GM12864 (cell line): ENCODE measurements around the gene MCM5.
"Not testable (repeated sequence)": the region's sequence is repeated elsewhere in the genome, so short reads cannot be mapped to it uniquely, and the experiment has no call there.

Experiments
- DNase-seq: peaks from one replicate; pipeline ENCODE4 v3.0.0-alpha.2; 2011; ENCODE audit warnings: low read depth
- H3K4me3 ChIP-seq: 2 replicates; pipeline ENCODE4 v1.5.1; 2011; ENCODE audit warnings: mild to moderate bottlenecking, low read depth, low read length, control low read depth
- TF ChIP-seq, protein P1 (sequence below): IDR thresholded peaks from 2 replicates; pipeline ENCODE4 v1.5.1; 2011; ENCODE audit warnings: low read depth, mild to moderate bottlenecking, moderate library complexity, low read length, control low read depth, inconsistent platforms; ENCODE audit errors: missing control alignments

MCM5 gene

DNA sequence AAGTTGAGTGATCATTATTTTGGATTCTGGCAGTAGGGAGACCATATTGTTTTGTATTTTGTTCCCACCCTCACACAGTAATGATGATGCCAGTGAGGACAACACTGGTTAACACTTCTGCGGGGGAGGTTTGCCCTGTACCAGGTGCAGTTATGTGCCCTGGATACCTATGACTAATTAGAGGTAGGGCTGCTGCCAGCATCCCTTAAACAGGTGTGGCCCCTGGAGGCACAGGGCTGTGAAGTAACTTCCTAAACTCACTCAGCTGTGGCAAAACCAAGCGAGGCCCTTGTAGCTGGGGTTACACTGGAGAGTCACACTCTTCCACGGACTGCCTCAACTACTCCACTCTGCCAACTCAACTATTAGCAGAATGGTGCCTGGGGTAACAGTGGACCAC, 64.5 kb downstream of the MCM5 start:
- TF ChIP-seq, protein P1, sequence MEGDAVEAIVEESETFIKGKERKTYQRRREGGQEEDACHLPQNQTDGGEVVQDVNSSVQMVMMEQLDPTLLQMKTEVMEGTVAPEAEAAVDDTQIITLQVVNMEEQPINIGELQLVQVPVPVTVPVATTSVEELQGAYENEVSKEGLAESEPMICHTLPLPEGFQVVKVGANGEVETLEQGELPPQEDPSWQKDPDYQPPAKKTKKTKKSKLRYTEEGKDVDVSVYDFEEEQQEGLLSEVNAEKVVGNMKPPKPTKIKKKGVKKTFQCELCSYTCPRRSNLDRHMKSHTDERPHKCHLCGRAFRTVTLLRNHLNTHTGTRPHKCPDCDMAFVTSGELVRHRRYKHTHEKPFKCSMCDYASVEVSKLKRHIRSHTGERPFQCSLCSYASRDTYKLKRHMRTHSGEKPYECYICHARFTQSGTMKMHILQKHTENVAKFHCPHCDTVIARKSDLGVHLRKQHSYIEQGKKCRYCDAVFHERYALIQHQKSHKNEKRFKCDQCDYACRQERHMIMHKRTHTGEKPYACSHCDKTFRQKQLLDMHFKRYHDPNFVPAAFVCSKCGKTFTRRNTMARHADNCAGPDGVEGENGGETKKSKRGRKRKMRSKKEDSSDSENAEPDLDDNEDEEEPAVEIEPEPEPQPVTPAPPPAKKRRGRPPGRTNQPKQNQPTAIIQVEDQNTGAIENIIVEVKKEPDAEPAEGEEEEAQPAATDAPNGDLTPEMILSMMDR: no peak
- DNase-seq: no peak
- no peak overlapping the region for H3K4me3 ChIP-seq

DNA sequence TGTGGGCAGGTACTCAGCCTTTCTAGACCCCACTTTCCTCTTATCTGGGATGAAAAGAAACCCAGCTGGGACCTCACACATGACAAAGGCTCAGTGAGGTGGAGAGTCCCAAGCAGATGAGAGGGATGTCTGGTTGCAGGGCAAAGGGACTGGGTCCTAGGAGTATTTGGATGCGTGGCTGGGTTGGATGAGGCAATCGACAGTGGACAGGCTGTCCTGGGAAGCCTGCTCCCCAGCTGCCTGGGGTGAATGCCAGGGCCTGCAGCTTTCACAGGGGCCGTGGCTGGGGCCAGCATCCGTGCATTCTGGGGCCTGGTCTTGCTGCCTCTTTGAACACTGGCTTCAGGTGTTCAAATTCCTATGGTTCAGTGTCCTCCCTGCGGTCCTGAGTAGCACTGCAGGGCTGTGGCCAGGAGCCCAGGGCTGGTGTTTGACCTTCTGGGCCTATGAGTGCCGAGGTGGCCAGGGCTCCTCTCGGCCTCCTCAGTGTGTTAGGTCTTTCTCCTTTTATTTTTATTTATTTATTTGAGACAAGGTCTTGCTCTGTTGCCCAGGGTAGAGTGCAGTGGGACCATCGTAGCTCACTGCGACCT, 65.3 kb downstream of the MCM5 start:
- no peak overlapping the region for H3K4me3 ChIP-seq
- TF ChIP-seq, protein P1: no peak
- DNase-seq: no peak

DNA sequence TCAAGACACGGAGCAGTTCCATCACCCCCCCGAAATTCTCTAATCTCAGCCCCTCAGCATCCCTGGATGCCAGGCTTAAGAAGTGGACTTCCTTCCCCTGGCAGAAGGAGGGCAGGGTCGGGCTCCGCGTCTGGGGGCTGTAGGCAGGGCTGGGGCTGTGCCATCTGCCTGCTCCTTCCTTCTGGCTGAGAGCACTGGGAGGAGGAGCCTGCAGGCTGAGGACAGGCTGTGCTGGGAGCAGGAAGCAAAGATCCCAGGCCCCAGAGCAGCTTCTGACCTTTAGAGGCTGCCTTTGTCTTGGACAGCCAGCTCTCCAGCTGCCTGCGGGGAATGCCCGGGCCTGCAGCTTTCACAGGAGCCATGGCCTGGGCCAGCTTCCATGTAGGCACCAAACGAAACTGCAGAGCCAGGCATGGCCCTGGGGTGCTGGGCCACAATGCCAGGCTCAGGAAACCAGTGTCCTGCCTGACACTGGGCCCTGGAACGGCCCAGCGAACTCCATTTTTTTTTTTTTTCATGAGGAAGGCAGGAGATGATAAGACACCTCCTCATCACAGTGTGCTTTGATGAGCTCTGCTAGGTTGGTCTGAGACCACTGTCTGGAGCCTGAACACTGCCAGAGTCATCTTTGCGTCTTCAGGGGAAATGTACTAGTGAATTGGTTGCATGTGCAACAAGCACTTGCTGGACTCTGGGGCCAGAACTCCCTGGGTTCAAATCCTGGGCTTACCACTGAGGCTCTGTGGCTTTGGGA, 67.9 kb downstream of the MCM5 start:
- no peak for DNase-seq
- TF ChIP-seq, protein P1: no peak
- H3K4me3 ChIP-seq: no peak overlapping the region

DNA sequence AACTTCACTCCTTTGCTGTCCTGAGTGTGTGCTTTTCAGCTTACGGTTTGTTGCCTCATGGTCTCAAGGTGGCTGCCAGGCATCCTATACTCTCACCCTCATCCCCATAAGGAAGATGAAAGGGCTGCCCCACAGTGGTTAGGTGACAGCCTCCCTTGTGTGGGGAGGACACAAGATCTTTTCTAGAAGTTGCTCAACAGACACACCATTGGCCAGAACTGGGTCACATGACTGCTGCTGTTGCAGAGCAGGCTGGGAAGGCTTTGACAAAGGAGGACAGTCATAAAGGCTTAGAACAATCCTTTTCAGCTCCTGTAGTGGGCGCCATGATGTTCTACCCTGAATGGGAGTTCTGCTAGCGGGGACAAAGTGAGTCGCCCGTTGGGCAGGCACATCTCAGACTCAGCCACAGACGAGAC, 71.0 kb downstream of the MCM5 start:
- TF ChIP-seq, protein P1: no peak
- no peak overlapping the region for H3K4me3 ChIP-seq
- no peak for DNase-seq

DNA sequence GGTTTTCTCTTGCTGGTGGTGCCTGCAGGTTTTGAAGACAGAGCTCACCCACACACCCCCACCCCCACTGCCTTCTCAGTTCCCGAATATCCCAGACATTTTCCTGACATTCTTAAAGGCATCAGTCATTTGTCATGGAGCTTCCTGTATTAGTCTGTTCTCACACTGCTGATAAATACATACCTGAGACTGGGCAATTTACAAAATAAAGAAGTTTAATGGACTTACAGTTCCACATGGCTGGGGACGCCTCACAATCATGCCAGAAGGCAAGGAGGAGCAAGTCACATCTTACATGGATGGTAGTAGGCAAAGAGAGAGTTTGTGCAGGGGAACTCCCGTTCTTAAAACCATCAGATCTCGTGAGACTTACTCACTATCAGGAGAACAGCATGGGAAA, 71.6 kb downstream of the MCM5 start:
- H3K4me3 ChIP-seq, DNase-seq: not testable (repeated sequence)

DNA sequence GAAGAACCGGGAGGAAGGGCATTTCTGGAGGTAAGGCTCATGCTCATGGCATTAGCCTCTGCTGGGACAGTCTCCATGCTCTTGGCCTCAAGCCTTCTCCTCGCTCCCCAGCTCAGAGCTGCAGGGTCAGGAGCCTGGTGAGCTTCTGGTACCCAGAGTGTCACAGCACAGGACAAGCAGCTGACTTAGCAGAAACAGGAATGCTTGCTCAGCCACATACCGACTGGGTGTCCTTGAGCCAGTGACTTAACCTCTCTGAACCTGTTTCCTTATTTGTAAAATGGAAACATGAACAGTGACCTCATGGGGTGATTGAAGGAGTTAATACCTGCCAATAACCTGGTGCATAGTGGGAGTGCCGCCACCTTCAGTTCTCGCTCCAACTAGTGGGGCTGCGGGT, 72.5 kb downstream of the MCM5 start:
- DNase-seq: no peak
- H3K4me3 ChIP-seq: no peak overlapping the region
- TF ChIP-seq, protein P1: no peak

DNA sequence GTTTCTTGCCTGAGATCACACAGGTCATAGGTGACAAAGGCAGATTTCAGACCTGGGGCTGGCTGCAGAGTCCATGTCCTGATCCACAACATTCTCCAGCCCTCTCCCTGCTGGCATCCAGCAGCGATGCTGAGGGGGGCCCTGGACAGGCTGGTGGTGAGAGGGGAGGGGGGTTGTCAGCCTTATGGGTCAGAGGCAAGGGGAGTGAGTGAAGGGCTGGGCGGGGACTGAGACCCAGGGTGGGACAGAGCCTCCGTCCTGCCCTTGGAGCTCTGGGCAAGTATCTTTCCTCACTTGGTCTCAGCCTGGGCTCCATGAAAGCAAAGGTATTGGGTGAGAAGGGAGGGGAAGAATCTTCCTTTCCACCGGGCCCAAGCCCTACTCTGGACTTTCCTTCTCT, 74.0 kb downstream of the MCM5 start:
- no peak overlapping the region for H3K4me3 ChIP-seq
- TF ChIP-seq, protein P1: no peak
- no peak for DNase-seq
